Gastrocnemius medialis (tissue), 4 donors: ENCODE data around the gene ASB6.

Experiments
- POLR2A ChIP-seq, 2 donors: fragments of 450-650 bp; IDR thresholded peaks; one replicate each; pipeline ENCODE4 v1.6.1; 2017; ENCODE audit warnings: antibody characterized with exemption in 2 of 2, mild to moderate bottlenecking in 2 of 2, moderate library complexity in 2 of 2
- TF ChIP-seq, protein P1 (sequence below), 5 experiments: fragments of 450-650 bp in 3 of 5; fragments of 200-600 bp in 2 of 5; sonication (generic) in 2 of 5; IDR thresholded peaks in 4 of 5; conservative IDR thresholded peaks in 1 of 5; 1 replicate in 4 of 5; 2 replicates in 1 of 5; pipeline ENCODE4 v1.5.1; 2016 to 2019; ENCODE audit warnings: antibody characterized with exemption in 5 of 5, mild to moderate bottlenecking in 3 of 5, moderate library complexity in 3 of 5

DNA sequence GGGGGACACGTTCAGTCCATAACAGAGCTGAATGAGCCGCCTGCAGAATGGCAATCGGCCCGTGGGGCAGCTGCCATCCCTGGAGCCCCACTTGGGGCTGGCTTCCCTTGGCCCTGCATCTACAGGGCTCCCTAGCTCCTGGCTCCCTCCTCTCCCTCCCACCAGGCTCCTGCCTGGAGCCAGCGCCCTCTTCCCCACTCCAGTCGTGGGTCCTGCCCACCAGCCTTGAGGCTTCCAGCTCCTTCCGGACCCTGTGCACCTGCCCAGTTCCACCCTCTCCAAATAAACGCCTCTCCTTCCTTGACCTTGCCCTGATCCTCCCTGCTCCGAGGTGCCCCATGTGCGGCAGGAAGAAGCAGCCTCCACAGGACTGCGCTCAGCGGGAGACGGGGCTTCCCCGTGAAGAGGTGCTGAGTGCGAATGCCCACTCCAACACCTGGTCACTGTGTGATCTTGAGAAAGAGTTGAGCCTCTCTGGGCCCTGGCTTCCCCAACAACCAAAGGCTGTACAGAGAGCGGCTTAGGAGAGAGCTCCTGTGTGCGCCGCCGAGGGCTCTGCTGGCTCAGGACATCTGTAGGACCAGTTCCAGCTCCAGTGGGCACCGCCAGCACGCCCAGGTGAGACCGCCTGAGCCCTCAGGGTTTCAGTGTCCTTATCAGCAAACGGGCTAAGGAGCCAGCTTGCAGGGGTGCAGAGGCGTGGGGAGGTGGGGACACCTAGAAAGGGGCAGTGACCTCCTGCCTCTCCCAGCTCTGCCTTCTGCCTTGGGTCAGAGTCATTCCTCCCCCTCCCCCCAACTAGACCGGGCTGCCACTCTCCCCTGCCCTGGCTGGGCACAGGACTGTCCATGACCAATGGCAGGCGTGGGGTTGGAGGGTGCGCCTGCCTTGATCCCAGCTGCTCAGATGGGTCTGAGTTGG lies 33.1 kb downstream of the ASB6 start:
- TF ChIP-seq, protein P1, sequence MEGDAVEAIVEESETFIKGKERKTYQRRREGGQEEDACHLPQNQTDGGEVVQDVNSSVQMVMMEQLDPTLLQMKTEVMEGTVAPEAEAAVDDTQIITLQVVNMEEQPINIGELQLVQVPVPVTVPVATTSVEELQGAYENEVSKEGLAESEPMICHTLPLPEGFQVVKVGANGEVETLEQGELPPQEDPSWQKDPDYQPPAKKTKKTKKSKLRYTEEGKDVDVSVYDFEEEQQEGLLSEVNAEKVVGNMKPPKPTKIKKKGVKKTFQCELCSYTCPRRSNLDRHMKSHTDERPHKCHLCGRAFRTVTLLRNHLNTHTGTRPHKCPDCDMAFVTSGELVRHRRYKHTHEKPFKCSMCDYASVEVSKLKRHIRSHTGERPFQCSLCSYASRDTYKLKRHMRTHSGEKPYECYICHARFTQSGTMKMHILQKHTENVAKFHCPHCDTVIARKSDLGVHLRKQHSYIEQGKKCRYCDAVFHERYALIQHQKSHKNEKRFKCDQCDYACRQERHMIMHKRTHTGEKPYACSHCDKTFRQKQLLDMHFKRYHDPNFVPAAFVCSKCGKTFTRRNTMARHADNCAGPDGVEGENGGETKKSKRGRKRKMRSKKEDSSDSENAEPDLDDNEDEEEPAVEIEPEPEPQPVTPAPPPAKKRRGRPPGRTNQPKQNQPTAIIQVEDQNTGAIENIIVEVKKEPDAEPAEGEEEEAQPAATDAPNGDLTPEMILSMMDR (IDR thresholded peaks at IDR 0.05 in 4 of 5, conservative IDR thresholded peaks at IDR 0.05 in 1 of 5) = no peak
- no peak for TF ChIP-seq POLR2A (IDR thresholded peaks at IDR 0.05)
